A549 (cell line): ENCODE measurements around the gene SPC24. TPM values are rescaled to one million over a fixed set of nuclear protein-coding genes. Genes with fewer than 3 reads are reported as not detected.
A peak's percentile ranks its signal among the peaks of the same experiment; 100 is the strongest.

Source experiments
- ATAC-seq, 2 experiments: fragments of 200-7000 bp in 1 of 2; fragments of >200 bp in 1 of 2; cut with Nextera tagmentation in 1 of 2; cut with Tn5 transposase in 1 of 2; 3 replicates each; pipeline versions ENCODE4 v1.8.0 to v1.9.1; 2018 to 2020; ENCODE audit warnings: mild to moderate bottlenecking in 1 of 2, moderate library complexity in 1 of 2
- CTCF ChIA-PET: fragments of 300-600 bp; sonication (Branson Sonifier 250); formaldehyde crosslinking; extraction: SDS; loops from one replicate; lab custom pipeline; 2021; ENCODE audit warnings: antibody characterized with exemption, inconsistent platforms; lab: Yijun Ruan, JAX
- POLR2A ChIA-PET: fragments of 350-600 bp; formaldehyde crosslinking; extraction: SDS; loops from one replicate; lab custom pipeline; 2021; ENCODE audit warnings: antibody characterized with exemption, inconsistent platforms; lab: Yijun Ruan, JAX
- DNase-seq, 2 experiments: peaks; one replicate each; pipeline versions ENCODE4 v3.0.0 to v3.0.0-alpha.2; 2011 to 2016; ENCODE audit warnings: low read depth in 1 of 2, low spot score in 1 of 2
- FAIRE-seq: peaks from 2 replicates; lab custom pipeline; 2011; peaks lifted over from hg19 to GRCh38; lab: Jason Lieb, UNC
- H3K27ac ChIP-seq, 2 experiments: fragments of >200 bp; sonication (Bioruptor Twin); formaldehyde crosslinking; 3 replicates each; pipeline ENCODE4 v1.5.1; 2016 to 2017
- H3K4me1 ChIP-seq: fragments of >200 bp; sonication (Bioruptor Twin); formaldehyde crosslinking; 3 replicates; pipeline ENCODE4 v1.6.1; 2016
- H3K4me2 ChIP-seq: fragments of >200 bp; sonication (Bioruptor Twin); formaldehyde crosslinking; 3 replicates; pipeline ENCODE4 v1.6.1; 2016
- H3K4me3 ChIP-seq: fragments of >200 bp; sonication (Bioruptor Twin); formaldehyde crosslinking; 3 replicates; pipeline ENCODE4 v1.5.1; 2016
- H3K9me3 ChIP-seq: fragments of >200 bp; sonication (Bioruptor Twin); formaldehyde crosslinking; 3 replicates; pipeline ENCODE4 v1.6.1; 2016
- BCL3 ChIP-seq: fragments of >200 bp; sonication (Bioruptor Twin); formaldehyde crosslinking; IDR thresholded peaks from 3 replicates; pipeline ENCODE4 v1.6.1; 2016
- CEBPB ChIP-seq, 2 experiments: fragments of >200 bp in 1 of 2; sonication (Bioruptor Twin) in 1 of 2; formaldehyde crosslinking in 1 of 2; IDR thresholded peaks; 2 replicates each; pipeline ENCODE4 v1.6.1; 2012 to 2016
- CHD4 ChIP-seq: fragments of 200-600 bp; sonication (generic); IDR thresholded peaks from 2 replicates; pipeline ENCODE4 v1.6.1; 2016; ENCODE audit warnings: antibody characterized with exemption, mild to moderate bottlenecking, borderline replicate concordance
- EHMT2 ChIP-seq: fragments of 200-600 bp; sonication (generic); IDR thresholded peaks from 2 replicates; pipeline ENCODE4 v1.6.1; 2016; ENCODE audit warnings: antibody characterized with exemption, low read depth, mild to moderate bottlenecking, moderate library complexity
- FOSB ChIP-seq: fragments of 250-450 bp; sonication (Bioruptor Pico); IDR thresholded peaks from 2 replicates; pipeline ENCODE4 v1.5.0; 2020; ENCODE audit warnings: mild to moderate bottlenecking, moderate library complexity
- HES2 ChIP-seq: fragments of >200 bp; sonication (Bioruptor Twin); formaldehyde crosslinking; IDR thresholded peaks from 2 replicates; pipeline ENCODE4 v1.6.1; 2016
- HMGXB4 ChIP-seq: fragments of 250-450 bp; sonication (Bioruptor Pico); IDR thresholded peaks from 2 replicates; pipeline ENCODE4 v1.5.0; 2021; ENCODE audit warnings: mild to moderate bottlenecking, moderate library complexity, borderline replicate concordance
- HOXA7 ChIP-seq: fragments of 250-450 bp; sonication (Bioruptor Pico); IDR thresholded peaks from 2 replicates; pipeline ENCODE4 v1.5.0; 2020; ENCODE audit warnings: mild to moderate bottlenecking, moderate library complexity
- KDM1A ChIP-seq: fragments of 200-600 bp; sonication (generic); IDR thresholded peaks from 2 replicates; pipeline ENCODE4 v1.6.1; 2016; ENCODE audit warnings: low read depth, mild to moderate bottlenecking
- KDM5A ChIP-seq: fragments of 200-600 bp; sonication (generic); IDR thresholded peaks from 2 replicates; pipeline ENCODE4 v1.6.1; 2016; ENCODE audit warnings: antibody characterized with exemption, mild to moderate bottlenecking
- NPAS2 ChIP-seq: fragments of 250-450 bp; sonication (Bioruptor Pico); IDR thresholded peaks from 2 replicates; pipeline ENCODE4 v1.8.0; 2022; ENCODE audit warnings: mild to moderate bottlenecking, moderate library complexity, borderline replicate concordance
- NR3C1 ChIP-seq: fragments of >200 bp; sonication (Bioruptor Twin); formaldehyde crosslinking; IDR thresholded peaks from 3 replicates; pipeline ENCODE4 v1.6.1; 2017
- POLR2AphosphoS2 ChIP-seq: conservative IDR thresholded peaks from 2 replicates; pipeline ENCODE4 v1.6.1; 2012; ENCODE audit warnings: low read length, improper control_type of control experiment, inconsistent platforms
- RAD21 ChIP-seq, 2 experiments: fragments of >200 bp in 1 of 2; sonication (Bioruptor Twin) in 1 of 2; formaldehyde crosslinking in 1 of 2; IDR thresholded peaks in 1 of 2; conservative IDR thresholded peaks in 1 of 2; 2 replicates in 1 of 2; 3 replicates in 1 of 2; pipeline ENCODE4 v1.6.1; 2012 to 2018; ENCODE audit warnings: inconsistent platforms in 1 of 2
- REST ChIP-seq: fragments of 200-600 bp; sonication (generic); IDR thresholded peaks from 2 replicates; pipeline ENCODE4 v1.6.1; 2016; ENCODE audit warnings: antibody characterized with exemption, mild to moderate bottlenecking, moderate library complexity
- SREBF2 ChIP-seq: fragments of 450-650 bp; IDR thresholded peaks from 2 replicates; pipeline ENCODE4 v1.6.1; 2014; ENCODE audit warnings: mild to moderate bottlenecking, moderate library complexity
- ZFP36 ChIP-seq: fragments of 450-650 bp; IDR thresholded peaks from 2 replicates; pipeline ENCODE4 v1.6.1; 2014; ENCODE audit warnings: borderline replicate concordance; ENCODE audit not compliant: partially characterized antibody
- ZSCAN20 ChIP-seq: fragments of 250-450 bp; sonication (Bioruptor Pico); IDR thresholded peaks from 2 replicates; pipeline ENCODE4 v1.8.0; 2022; ENCODE audit warnings: mild to moderate bottlenecking, moderate library complexity
- WGBS: methylation state at CpG from one replicate; pipeline ENCODE4 v1.1.6; 2017; ENCODE audit errors: missing lambda C conversion rate; 5-methylcytosine and 5-hydroxymethylcytosine counted together
- polyA plus RNA-seq, 4 experiments: library from polyadenylated mRNA; depleted of rRNA in 3 of 4; stranded (reverse); fragments of >200 nt; fragmentation: RNase III in 1 of 4; extraction: RNeasy Plus Mini Kit Qiagen cat#74134 plus additional on column Dnase treatment in 1 of 4; gene quantifications; 2 replicates in 3 of 4; 3 replicates in 1 of 4; pipeline ENCODE4 v1.2.3, GENCODE V29; 2011 to 2017
- TF ChIP-seq, protein P1 (sequence below): IDR thresholded peaks from 2 replicates; pipeline ENCODE4 v1.6.1; 2012; ENCODE audit warnings: low read depth, borderline replicate concordance
- TF ChIP-seq, protein P2 (sequence below): fragments of 450-650 bp; IDR thresholded peaks from 2 replicates; pipeline ENCODE4 v1.6.1; 2014; ENCODE audit warnings: antibody characterized with exemption

SPC24 gene
- polyA plus RNA-seq, 2 of the 4 experiments (the other 2 are of a cell fraction) = 16.5 to 22.2 TPM

GRCh38 chr19:11111117-11111770 lies 44.3 kb downstream of the SPC24 start:
- H3K4me3 ChIP-seq = no peak overlapping the region
- no peak for FAIRE-seq
- no peak for DNase-seq
- 95% methylated on average over 13 of the region's 15 CpGs for WGBS
- CTCF ChIA-PET = interaction anchor here (2.0 kb wide), 1 partner anchor 14 kb away, joined by 6 read pairs; no protein-coding TSS in a partner anchor
- no peaks in the 10 kb centered on the region for H3K9me3 ChIP-seq
- no peaks in the 10 kb centered on the region for H3K4me1 ChIP-seq
- H3K4me2 ChIP-seq = no peak overlapping the region
- ATAC-seq = peak; percentile 17 to 45; a peak in 5 of 6 replicates
- TF ChIP-seq SREBF2 (no peak), ZFP36 (no peak), KDM1A (no peak), CHD4 (no peak), POLR2AphosphoS2 (no peak), FOSB (CRISPR knock-in tag) (no peak)
- TF ChIP-seq, protein P1, sequence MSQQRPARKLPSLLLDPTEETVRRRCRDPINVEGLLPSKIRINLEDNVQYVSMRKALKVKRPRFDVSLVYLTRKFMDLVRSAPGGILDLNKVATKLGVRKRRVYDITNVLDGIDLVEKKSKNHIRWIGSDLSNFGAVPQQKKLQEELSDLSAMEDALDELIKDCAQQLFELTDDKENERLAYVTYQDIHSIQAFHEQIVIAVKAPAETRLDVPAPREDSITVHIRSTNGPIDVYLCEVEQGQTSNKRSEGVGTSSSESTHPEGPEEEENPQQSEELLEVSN = no peak
- no peak overlapping the region for H3K27ac ChIP-seq
- POLR2A ChIA-PET = no interaction called here

- Histone ChIP-seq H3K4me2 (no peak overlapping the region), H3K4me1 (no peaks in the 10 kb centered on the region), H3K27ac (no peak overlapping the region), H3K4me3 (no peak overlapping the region), H3K9me3 (no peaks in the 10 kb centered on the region)
- no peak for DNase-seq
- TF ChIP-seq HOXA7 (CRISPR knock-in tag) (no peak), REST (no peak), NR3C1 (no peak), EHMT2 (no peak), ZFP36 (no peak), CEBPB (IDR thresholded peaks at IDR 0.05) (no peak), HES2 (no peak)
- WGBS = 97% methylated on average over 6 of the region's 6 CpGs
- ChIA-PET POLR2A (no interaction called here), CTCF (interaction anchor here (0.6 to 0.8 kb wide), 2 partner anchors 29 to 453 kb away, joined by 3 to 4 read pairs; no protein-coding TSS in a partner anchor)
- ATAC-seq = no peak
- FAIRE-seq = no peak
Observed at GRCh38 chr19:11108746-11109145, 46.8 kb downstream of the SPC24 start.

- H3K4me1 ChIP-seq = no peaks in the 10 kb centered on the region
- H3K9me3 ChIP-seq = no peaks in the 10 kb centered on the region
- no peak for TF ChIP-seq ZSCAN20 (CRISPR knock-in tag)
- TF ChIP-seq KDM1A = no peak
- no peak for TF ChIP-seq HMGXB4 (CRISPR knock-in tag)
- TF ChIP-seq KDM5A = no peak
- TF ChIP-seq, protein P2, sequence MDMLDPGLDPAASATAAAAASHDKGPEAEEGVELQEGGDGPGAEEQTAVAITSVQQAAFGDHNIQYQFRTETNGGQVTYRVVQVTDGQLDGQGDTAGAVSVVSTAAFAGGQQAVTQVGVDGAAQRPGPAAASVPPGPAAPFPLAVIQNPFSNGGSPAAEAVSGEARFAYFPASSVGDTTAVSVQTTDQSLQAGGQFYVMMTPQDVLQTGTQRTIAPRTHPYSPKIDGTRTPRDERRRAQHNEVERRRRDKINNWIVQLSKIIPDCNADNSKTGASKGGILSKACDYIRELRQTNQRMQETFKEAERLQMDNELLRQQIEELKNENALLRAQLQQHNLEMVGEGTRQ = no peak
- no peak for TF ChIP-seq NPAS2 (CRISPR knock-in tag)
- no peak for TF ChIP-seq BCL3
- TF ChIP-seq RAD21 (conservative IDR thresholded peaks at IDR 0.05 in 1 of 2, IDR thresholded peaks at IDR 0.05 in 1 of 2) = no peak
- H3K4me2 ChIP-seq = no peak overlapping the region
- no peak for FAIRE-seq
- ChIA-PET CTCF (interaction anchor here (1.4 kb wide), 1 partner anchor 20 kb away, joined by 4 read pairs; no protein-coding TSS in a partner anchor), POLR2A (no interaction called here)
- no peak for DNase-seq
- WGBS = 95% methylated on average over 13 of the region's 13 CpGs
- no peak overlapping the region for H3K27ac ChIP-seq
- H3K4me3 ChIP-seq = no peak overlapping the region
- no peak for ATAC-seq
Observed at GRCh38 chr19:11106477-11106876, 49.1 kb downstream of the SPC24 start.
